ENCODE measurements around the gene SEC14L2.

- TF ChIP-seq EP300 (IDR thresholded peaks at IDR 0.05; ENCODE audit: borderline replicate concordance in 1 of 2, low read depth in 2 of 2, low read length in 2 of 2) (no peak), CTCF (IDR thresholded peaks at IDR 0.05; ENCODE audit: control extremely low read depth in 1 of 3, insufficient read depth in 1 of 3, low read depth in 1 of 3, low read length in 3 of 3) (peak in 1 of 3 experiments; percentile 20; a peak in 2 of 4 replicates), CREB1 (IDR thresholded peaks at IDR 0.05) (no peak), RAD21 (IDR thresholded peaks at IDR 0.05 in 1 of 2, conservative IDR thresholded peaks at IDR 0.05 in 1 of 2; ENCODE audit: low read depth in 2 of 2, low read length in 2 of 2) (no peak), POLR2A (IDR thresholded peaks at IDR 0.05; ENCODE audit: control extremely low read depth in 1 of 2, low read depth in 2 of 2, low read length in 2 of 2) (no peak), POLR2AphosphoS5 (IDR thresholded peaks at IDR 0.05; ENCODE audit: low read depth, low read length) (no peak), SP1 (IDR thresholded peaks at IDR 0.05; ENCODE audit: low read depth, low read length) (no peak), MAX (IDR thresholded peaks at IDR 0.05) (no peak), ZNF274 (IDR thresholded peaks at IDR 0.05; ENCODE audit: borderline replicate concordance, extremely low read depth, low read length) (no peak), CEBPB (IDR thresholded peaks at IDR 0.05; ENCODE audit: low read depth, low read length) (no peak), JUN (IDR thresholded peaks at IDR 0.05; ENCODE audit: low read depth, low read length) (no peak), NRF1 (IDR thresholded peaks at IDR 0.05; ENCODE audit: low read depth, low read length) (no peak)
These were observed 27.9 kb downstream of the SEC14L2 start for GRCh38 chr22:30424534-30425326.
